GM21619 (cell line): ENCODE results near the gene ANO3.

Experiments used
- ATAC-seq: cut with Tn5 transposase; IDR thresholded peaks from one replicate; pipeline ENCODE4 v1.9.1; 2021; ENCODE audit not compliant: unreplicated experiment

ANO3 gene

DNA sequence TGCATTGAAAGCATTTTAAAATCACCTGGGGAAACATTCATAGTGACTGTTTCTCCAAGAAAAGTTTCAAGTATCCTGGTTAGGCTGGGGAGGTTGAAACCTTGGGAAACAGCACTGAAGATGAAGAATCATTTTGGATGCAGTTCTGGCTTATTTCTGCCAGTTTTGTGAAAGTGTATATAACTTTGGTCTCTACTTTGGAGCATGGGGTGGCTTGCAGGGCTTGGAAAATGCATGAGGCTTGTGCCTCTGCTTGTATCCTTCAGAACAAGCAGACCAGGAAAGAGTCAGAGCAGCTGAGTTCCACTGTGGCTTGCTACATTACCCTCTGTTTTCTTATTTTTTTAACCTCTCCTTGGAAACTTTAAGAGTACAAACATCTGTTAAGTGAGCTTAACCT lies 370.5 kb downstream of the ANO3 start:
- ATAC-seq = no peak

DNA sequence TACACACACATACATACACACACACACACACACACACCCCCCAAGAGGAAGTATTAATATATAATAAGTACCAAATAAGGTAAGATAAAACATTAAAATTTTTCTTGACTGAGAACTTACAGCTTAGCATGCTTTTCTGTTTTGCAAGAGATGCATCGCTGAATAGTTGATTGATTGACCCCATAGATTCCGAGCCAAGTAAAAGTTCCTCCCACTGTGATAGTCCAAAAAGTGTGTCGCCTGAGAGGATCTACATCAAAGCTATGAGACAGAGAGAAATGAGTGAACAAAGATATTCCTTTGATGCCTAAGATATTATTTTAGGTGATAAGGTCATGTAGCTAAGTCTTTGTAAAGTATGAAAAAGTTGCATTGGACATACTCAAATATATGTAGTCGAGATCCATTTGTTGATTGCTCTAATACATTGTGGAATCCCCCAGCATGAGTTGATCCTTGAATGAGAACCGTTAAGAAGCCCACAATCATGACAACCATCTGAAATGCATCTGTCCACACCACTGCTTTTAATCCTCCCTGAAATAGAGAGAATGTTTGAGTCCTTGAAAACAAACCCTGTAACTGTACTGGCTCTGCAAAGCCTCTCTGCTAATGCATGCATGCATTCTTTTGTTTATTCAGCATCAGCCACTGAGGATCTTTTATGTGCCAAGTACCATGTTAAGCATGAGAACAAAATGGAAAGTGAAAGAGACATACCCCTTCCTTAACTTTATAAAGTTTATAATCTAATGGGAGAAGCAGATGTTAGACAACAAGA lies 371.7 kb downstream of the ANO3 start:
- ATAC-seq = no peak

DNA sequence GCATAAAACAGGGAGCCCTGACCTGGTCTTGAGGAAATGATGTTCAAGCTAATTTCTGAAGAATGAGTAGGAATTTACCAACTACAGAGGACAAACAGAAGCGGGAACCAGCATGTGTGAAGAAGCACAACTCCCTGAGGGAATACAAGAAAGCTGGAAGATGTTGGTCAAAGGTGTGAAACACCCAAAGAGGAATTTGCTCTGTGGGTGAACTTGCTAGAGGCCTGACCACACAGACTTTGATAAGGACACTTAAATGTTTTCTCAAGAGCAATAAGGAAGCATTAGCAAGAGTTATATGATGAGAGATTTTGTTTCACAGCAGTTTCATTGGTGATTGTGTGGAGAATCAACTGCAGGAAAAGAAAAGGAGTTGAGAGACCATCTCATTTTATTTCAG lies 372.3 kb downstream of the ANO3 start:
- no peak for ATAC-seq

DNA sequence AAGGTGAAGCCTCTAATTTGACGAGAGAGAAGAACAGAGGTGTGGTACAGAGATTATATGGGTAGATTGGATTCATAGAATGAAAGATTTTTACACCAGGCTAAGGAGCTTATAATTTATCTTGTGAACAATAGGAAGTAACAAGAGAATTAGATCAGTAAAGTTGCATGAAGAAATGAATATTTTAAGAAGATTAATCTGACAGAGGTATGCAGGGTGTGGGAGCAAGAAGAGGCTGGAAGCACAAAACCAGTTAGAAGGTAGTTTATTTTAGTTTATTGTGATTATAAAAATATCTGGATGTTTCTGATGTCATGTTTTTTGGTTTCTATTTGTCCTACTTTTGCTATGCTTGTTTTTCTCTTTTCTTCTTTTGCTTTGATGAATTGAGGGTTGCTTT lies 374.3 kb downstream of the ANO3 start:
- no peak for ATAC-seq

DNA sequence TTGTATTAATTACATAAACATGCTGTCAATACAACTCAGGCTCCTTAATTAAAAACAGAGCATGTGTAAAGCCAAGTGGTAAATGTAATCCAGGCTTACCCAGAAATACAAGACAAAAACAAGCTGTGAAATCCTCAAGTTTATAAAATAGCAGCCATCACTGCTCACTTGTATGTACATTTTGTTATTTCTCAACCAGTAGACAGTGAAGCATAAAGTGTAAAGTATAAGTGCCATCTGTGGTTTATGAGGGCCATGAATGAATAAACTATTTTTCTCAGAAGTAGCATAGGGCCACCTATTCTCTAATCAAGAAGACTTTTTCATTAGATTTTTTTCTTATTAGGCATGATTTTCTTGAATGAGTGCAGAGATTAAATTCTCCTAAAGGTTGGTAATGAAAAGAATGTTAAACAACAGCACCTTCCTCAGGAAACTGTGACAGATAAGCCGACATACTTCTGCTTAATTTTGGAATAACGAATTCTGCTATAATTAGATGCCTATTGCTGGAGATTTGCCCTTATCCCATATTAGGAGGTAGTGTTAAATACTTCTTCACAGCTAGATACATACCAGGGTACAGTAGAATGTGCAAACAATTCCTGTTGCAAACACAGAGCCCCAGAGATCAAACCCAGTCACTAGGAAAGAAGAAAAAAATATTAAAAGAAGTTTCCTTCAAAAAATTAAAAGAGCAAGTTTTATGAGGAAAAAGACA lies 377.0 kb downstream of the ANO3 start:
- no peak for ATAC-seq

DNA sequence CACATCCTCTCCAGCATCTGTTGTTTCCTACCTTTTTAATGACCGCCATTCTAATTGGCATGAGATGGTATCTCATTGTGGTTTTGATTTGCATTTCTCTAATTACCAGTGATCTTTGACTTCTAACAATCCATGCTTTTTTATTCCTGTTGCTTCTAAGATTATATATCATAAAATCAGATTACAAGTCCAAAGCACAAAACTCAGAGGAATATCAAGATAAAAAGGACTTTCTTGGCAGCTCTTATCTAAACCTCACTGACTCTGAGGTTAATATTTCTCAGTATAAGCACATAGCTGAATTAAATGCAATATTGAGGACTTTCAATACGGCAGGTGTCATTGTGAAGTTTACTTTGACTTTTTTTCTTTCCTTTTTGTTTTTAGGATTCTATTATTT lies 378.6 kb downstream of the ANO3 start:
- no peak for ATAC-seq

DNA sequence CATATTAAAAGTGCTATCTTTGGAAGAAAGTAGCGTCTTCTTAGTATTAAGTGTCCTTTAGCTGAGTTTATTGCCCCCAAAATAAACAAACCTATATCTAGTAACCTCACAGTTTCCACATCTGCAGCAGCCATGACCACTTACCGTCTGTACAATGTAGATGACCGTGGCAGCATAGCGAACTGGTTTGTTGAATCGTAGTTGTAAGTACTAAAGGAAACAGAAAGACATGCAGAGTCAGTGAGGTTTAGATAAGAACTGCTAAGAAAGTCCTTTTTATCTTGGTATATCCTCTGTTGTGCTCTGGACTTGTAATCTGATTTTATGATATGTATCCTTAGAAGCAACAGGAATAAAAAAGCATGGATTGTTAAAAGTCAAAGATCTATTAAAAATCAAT lies 380.6 kb downstream of the ANO3 start:
- no peak for ATAC-seq
